NCI-H146 treated with DMSO at 0.1 percent for 48 hours (cell line): ENCODE data around the gene EEF1AKMT4.
A peak's percentile ranks its signal among the peaks of the same experiment; 100 is the strongest.

Source experiments
- DNase-seq: peaks from one replicate; lab custom pipeline; 2025; ENCODE audit not compliant: unreplicated experiment; lab: John Stamatoyannopoulos, UW

EEF1AKMT4 gene

GRCh38 chr3:184249412-184250166 is at the start of gene EEF1AKMT4:
EEF1AKMT4 (plus strand) TSS chr3:184249672; CDS start chr3:184249695, 23 bp downstream.
- peak; percentile 100 for DNase-seq

- DNase-seq = no peak
Observed at GRCh38 chr3:184200825-184201224, 48.6 kb upstream of the EEF1AKMT4 start.

- DNase-seq = no peak
Observed at GRCh38 chr3:184203526-184203925, 45.9 kb upstream of the EEF1AKMT4 start.

- no peak for DNase-seq
Observed at GRCh38 chr3:184209146-184209923, 40.1 kb upstream of the EEF1AKMT4 start.

- no peak for DNase-seq
Observed at GRCh38 chr3:184211297-184211696, 38.2 kb upstream of the EEF1AKMT4 start.

- DNase-seq = no peak
Observed at GRCh38 chr3:184211718-184212117, 37.8 kb upstream of the EEF1AKMT4 start.

- DNase-seq = no peak
Observed at GRCh38 chr3:184218814-184219213, 30.7 kb upstream of the EEF1AKMT4 start.

- DNase-seq = no peak
Observed at GRCh38 chr3:184222521-184222920, 27.0 kb upstream of the EEF1AKMT4 start.

GRCh38 chr3:184223946-184224345 is 25.5 kb upstream of the EEF1AKMT4 start:
- no peak for DNase-seq

GRCh38 chr3:184227481-184227935 is 22.0 kb upstream of the EEF1AKMT4 start:
- peak; percentile 64 for DNase-seq

GRCh38 chr3:184228376-184229137 is 20.9 kb upstream of the EEF1AKMT4 start:
- DNase-seq = no peak

GRCh38 chr3:184229394-184230080 is 19.9 kb upstream of the EEF1AKMT4 start, which contains the start of gene VWA5B2:
VWA5B2 (plus strand) TSS chr3:184229585; CDS start chr3:184230529, 944 bp downstream.
- peak; percentile 80 for DNase-seq

- DNase-seq = peak; percentile 49
Observed at GRCh38 chr3:184230081-184230602, 19.3 kb upstream of the EEF1AKMT4 start.

GRCh38 chr3:184230603-184231528 is 18.6 kb upstream of the EEF1AKMT4 start:
- DNase-seq = peak; percentile 85

GRCh38 chr3:184231671-184232070 is 17.8 kb upstream of the EEF1AKMT4 start:
- no peak for DNase-seq

GRCh38 chr3:184233127-184233843 is 16.2 kb upstream of the EEF1AKMT4 start:
- no peak for DNase-seq

- DNase-seq = no peak
Observed at GRCh38 chr3:184234224-184234623, 15.2 kb upstream of the EEF1AKMT4 start.

GRCh38 chr3:184234671-184235380 is 14.6 kb upstream of the EEF1AKMT4 start:
- no peak for DNase-seq
